Measurements from ENCODE around the gene AP4B1.

Gene AP4B1

GRCh38 chr1:113929750-113930498, 25.3 kb upstream of the AP4B1 start:
- DNase-seq, result peak; percentile 65 to 83 (median 75)

DNA sequence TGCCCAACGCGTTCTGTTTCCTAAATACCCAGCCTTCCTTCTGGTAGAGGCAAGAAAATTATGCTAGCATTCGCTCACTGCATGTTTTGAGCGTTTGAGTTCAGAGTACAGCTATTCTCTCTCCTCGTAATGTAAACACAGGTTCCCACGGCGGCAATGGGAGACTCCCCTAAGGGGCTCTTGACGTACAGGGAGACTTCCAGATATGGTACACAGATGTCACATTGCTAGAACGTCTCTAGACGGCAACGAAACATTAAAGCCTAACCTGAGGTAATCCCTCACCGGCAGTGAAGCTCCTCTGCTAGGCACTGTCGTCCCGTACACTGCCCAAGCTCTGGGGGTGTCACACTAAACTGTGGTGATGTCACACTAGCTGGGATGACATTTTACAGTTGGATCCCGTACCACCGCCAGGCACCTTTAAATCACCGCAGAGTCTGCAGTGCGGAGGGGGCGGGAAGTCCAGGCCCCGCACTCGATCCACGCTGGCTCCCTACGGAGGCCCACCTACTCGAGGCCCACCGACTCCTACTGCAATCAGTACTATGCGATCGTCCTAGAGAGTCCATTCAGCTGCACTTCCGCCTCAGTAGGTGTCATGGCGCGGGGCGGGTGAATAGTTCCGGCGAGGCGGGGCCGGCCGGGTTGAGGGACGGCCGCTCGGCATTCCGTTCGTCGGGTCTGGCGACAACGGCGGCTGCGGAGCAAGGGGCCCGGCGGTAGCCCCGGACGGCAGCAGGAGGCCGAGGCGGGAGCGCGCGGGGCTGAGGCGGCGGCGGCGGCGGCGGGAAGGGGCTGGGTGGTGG, 24.5 kb upstream of the AP4B1 start, which contains the start of gene HIPK1:
Gene HIPK1, plus strand, starts transcription at position 384 of the 809 bp plus-strand sequence.
- peak; percentile 94 to 97 (median 96) for DNase-seq

GRCh38 chr1:113928187-113928930, 23.8 kb upstream of the AP4B1 start:
- DNase-seq, result peak in 2 of 3 donors; percentile 45 to 54

DNA sequence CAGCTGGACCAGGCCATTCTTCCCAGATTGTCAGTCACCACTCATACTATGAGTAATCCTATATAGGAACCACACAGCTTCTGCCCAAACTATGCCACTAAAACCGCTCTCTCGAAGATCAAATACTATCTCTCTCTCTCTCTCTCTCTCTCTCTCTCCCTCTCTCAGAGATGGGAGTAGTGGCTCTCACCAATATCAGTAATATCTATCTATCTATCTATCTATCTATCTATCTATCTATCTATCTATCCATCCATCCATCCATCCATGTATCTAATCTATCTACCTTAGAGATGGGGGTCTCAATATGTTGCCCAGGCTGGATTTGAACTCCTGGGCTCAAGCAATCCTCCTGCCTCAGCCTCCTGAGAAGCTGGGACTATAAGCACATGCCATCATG, 19.9 kb upstream of the AP4B1 start:
- DNase-seq, result no peak

GRCh38 chr1:113922957-113923356, 18.4 kb upstream of the AP4B1 start:
- DNase-seq, result peak; percentile 37 to 61 (median 57)

DNA sequence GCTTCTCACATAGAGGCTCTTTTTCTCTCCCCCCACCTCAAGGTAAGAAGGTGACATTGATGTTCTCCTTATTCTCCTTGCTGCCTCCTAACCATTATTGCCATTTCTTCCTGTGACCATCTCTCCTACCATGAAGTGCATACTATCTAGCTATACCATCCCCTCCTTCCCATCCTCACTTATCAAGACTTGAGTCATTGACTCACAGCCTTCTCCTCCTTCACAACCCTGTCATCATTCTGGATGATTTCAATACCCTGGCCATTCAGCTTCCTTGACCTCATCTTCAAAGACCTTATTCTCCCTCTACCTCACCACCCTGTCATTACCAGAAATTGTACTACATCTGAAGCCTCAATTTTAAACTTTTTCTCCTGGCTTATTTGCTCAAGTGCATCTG, 13.6 kb upstream of the AP4B1 start:
- DNase-seq, result no peak

DNA sequence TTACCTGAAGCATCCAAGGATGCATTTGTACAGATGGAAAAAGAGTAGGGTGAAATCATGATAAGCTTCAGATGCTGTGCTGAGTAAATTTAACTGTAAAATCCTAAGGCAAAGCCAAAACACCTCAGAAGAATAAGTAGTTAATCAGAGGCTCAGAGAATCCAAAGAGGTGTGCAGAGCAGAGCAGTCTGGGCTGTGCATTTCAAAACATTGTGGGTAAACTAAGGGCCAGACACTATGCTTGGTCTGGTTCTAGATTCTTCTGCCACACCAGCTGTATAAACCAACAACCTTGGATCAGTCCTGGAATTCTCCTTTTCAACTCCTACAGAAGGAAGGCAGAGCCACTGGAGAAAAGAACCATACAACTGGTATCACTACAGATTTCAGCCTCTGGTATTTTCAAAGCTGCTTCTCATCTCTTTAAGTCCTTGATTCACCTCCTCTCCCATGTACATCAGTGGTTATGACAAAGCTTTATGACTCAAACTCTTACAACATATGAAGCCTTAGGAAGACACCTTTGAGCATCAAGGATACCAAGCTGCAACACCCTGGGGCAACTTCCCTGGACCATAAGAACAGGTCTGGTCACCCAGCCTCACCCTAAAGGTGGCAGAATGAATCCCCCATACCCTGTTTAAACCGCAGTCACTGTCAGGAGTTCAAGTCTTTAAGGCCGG, 12.9 kb upstream of the AP4B1 start:
- no peak for DNase-seq

GRCh38 chr1:113916974-113917373, 12.4 kb upstream of the AP4B1 start:
- DNase-seq, result no peak

GRCh38 chr1:113913887-113914664, 9.5 kb upstream of the AP4B1 start:
- DNase-seq, result no peak

GRCh38 chr1:113913312-113913668, 8.7 kb upstream of the AP4B1 start:
- DNase-seq, result no peak

- DNase-seq, result no peak
These were observed 8.2 kb upstream of the AP4B1 start for GRCh38 chr1:113912594-113913311.

GRCh38 chr1:113905435-113905861, 849 bp upstream of the AP4B1 start:
- peak in 1 of 3 donors; percentile 18 for DNase-seq

GRCh38 chr1:113904293-113904673, 316 bp downstream of the AP4B1 start:
- DNase-seq, result peak; percentile 68 to 81 (median 74)

- DNase-seq, result no peak
These were observed 902 bp downstream of the AP4B1 start for GRCh38 chr1:113903501-113904292.

DNA sequence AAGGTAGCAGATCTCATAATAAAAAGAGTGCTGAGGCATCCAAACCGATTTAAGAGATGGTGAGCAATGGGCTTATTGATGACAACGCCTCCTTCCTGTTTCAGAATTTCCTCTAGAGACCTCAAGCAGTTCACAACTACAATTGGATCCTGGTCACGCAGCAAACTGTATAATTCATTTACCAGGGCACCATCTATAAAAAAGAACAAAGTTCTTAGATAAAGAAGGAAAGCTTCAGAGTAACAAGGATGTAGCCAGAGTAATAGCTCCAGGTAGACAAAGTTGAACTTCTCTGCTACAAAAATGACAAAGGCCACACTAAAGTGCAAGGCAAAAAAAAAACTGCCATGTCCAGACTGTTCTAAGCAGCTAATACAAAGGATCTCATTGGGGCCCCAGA, 3.4 kb downstream of the AP4B1 start:
- no peak for DNase-seq

GRCh38 chr1:113899111-113899510, 5.5 kb downstream of the AP4B1 start:
- no peak for DNase-seq

DNA sequence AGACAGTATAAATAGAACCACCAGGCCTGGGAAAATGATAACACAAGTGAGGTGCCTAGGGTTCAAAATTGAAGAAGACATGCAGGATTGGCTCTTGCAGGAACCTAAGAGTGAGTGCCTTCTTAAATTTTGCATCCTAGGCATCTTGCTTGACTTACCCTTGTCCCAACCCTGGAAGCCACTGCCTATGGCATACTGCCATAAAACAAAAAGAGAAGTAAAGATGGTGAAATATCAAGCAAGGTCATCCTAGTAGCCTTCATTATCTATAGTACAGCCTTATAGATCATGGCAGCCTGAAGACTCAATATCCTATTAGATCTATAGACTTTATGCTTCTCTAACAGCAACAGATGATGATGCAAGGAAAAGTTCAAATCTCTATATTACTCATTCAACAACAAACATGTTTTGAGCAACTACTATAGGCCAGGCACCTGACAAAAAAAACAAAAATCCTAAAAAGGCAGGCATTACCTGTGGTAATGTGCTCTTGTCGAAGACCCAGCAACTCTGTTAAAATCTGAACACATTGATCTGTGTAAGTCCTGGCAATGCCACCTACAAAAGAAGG, 6.3 kb downstream of the AP4B1 start:
- peak; percentile 10 to 39 (median 33) for DNase-seq

- no peak for DNase-seq
These were observed 8.6 kb downstream of the AP4B1 start for GRCh38 chr1:113895961-113896360.

DNA sequence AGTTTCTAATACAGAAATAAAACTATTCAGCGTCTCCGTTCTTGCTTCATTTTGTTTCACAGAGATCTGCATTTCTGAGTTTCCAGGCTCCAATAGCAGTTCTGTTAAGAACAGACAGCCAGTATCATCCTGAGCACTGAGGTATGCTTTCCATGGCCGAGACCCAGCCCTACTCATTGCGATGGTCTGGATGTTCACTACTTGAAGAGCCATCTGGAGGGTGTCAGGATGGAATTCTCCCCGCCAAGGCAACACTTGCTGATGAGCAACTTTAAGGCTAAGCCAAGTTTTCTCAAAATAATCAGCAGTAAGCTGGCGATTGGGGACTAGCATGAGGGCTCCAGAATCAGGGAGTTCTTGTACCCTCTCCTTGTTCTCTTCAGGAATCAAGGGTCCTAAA, 9.5 kb downstream of the AP4B1 start:
- DNase-seq, result no peak

DNA sequence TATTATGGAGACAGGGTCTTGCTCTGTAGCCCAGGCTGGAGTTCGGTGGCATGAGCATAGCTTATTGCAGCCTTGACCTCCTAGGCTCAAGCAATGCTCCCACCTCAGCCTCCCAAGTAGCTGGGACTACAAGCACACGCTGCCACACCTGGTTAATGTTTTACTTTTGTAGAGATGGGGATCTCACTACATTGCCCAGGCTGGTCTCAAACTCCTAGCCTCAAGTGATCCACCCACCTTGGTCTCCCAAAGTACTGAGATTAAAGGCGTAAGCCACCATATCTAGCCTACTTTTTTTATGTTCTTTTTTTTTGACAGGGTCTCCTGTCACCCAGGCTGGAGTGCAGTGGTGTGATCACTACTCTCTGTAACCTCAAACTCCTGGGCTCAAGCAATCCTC, 11.3 kb downstream of the AP4B1 start:
- DNase-seq, result no peak
